Measurements from ENCODE around the gene PDZD2. TPM values are rescaled to one million over a fixed set of nuclear protein-coding genes. Genes with fewer than 3 reads are reported as not detected.

The PDZD2 gene
- total and polyA plus RNA-seq, 9 donors = 21.2 to 58.2 (median 37.8) TPM

DNA sequence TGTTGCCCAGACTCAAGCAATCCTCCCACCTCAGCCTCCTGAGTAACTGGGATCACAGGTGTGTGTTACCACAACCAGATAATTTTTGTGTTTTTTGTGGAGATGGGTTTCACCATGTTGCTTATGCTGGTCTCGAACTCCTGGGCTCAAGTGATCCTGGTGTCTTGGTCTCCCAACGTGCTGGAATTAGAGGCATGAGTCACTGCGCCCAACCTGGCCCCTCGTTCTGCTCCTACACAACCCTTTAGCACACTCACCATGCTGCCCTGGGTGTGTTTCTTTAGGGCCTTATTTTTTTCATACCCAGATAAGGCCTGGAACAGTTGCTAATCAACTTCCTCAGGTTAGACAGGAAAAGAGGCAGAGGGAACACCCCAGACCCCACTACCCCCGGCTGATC lies 2.6 kb downstream of the PDZD2 start:
- no peaks in the 10 kb centered on the region for H3K9me3 ChIP-seq
- no peak for DNase-seq
- H3K36me3 ChIP-seq = no peaks in the 10 kb centered on the region
- intact Hi-C loops (cut with DNase I) = no loop called here
- no peak overlapping the region for H3K4me3 ChIP-seq
- H3K4me1 ChIP-seq (ENCODE audit: insufficient read depth) = peaks cover 3% of the 10 kb centered on the region
- TF ChIP-seq POLR2A (IDR thresholded peaks at IDR 0.05) (no peak), EP300 (IDR thresholded peaks at IDR 0.05) (no peak)
- TF ChIP-seq, protein P1, sequence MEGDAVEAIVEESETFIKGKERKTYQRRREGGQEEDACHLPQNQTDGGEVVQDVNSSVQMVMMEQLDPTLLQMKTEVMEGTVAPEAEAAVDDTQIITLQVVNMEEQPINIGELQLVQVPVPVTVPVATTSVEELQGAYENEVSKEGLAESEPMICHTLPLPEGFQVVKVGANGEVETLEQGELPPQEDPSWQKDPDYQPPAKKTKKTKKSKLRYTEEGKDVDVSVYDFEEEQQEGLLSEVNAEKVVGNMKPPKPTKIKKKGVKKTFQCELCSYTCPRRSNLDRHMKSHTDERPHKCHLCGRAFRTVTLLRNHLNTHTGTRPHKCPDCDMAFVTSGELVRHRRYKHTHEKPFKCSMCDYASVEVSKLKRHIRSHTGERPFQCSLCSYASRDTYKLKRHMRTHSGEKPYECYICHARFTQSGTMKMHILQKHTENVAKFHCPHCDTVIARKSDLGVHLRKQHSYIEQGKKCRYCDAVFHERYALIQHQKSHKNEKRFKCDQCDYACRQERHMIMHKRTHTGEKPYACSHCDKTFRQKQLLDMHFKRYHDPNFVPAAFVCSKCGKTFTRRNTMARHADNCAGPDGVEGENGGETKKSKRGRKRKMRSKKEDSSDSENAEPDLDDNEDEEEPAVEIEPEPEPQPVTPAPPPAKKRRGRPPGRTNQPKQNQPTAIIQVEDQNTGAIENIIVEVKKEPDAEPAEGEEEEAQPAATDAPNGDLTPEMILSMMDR (IDR thresholded peaks at IDR 0.05) = no peak
- no peaks in the 10 kb centered on the region for H3K27me3 ChIP-seq
- WGBS, 3 donors = 85 to 91% (median 86%) methylated on average over 5 of the region's 5 CpGs
- H3K27ac ChIP-seq = no peak overlapping the region

DNA sequence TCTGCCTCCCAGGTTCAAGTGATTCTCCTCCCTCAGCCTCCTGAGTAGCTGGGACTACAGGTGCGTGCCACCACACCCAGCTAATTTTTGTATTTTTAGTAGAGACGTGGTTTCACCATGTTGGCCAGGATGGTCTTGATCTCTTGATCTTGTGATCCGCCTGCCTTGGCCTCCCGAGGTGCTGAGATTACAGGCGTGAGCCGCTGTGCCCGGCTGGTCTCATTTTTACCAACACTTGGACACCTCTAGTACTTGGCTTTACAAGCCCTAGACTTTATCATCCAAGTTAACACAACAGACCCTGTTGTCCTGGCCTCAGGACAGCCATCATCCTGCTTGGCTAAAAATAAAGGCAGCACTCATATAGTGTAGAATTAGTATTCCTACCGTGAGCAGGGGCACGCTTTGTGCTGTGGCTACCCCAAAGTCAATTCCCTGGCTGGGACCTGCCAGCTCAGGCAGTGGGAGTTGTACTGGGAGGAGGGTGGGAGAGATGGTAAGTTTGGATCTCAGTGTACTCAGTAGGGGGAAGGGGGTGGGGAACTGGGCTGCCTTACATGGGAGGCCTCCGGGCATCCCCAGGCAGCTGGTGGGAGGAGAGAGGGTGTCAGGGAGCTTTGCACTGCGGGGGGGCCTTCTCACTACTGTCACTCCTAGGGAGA lies 6.6 kb downstream of the PDZD2 start:
- intact Hi-C loops (cut with DNase I) = no loop called here
- no peak overlapping the region for H3K4me3 ChIP-seq
- TF ChIP-seq EP300 (IDR thresholded peaks at IDR 0.05) = no peak
- TF ChIP-seq, protein P1 (IDR thresholded peaks at IDR 0.05) = no peak
- no peak for TF ChIP-seq POLR2A (IDR thresholded peaks at IDR 0.05)
- no peaks in the 10 kb centered on the region for H3K4me1 ChIP-seq (ENCODE audit: insufficient read depth)
- no peak for DNase-seq
- WGBS, 3 donors = 85% methylated on average over 11 of the region's 11 CpGs
- no peaks in the 10 kb centered on the region for H3K36me3 ChIP-seq
- no peaks in the 10 kb centered on the region for H3K27me3 ChIP-seq
- H3K9me3 ChIP-seq = no peaks in the 10 kb centered on the region
- H3K27ac ChIP-seq = no peak overlapping the region

DNA sequence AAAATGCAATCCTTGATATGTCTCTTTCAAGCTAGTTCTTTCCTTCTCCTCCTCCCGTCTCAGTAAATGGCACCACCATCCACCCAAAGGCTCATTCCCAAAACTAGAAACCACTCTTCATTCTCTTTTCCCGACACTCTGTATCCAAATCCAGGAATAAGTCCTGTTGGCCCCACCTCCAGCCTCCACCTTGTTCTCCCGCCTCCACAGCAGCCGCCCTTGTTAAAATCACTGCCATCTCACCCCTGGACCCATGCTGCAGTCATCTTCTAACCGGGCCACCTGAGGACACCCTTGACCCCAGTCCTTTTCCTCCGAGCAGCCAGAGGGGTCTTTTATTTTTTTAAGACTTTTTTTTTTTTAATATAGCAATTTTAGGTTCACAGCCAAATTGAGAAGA lies 9.4 kb downstream of the PDZD2 start:
- no peaks in the 10 kb centered on the region for H3K36me3 ChIP-seq
- TF ChIP-seq POLR2A (IDR thresholded peaks at IDR 0.05) (no peak), EP300 (IDR thresholded peaks at IDR 0.05) (no peak)
- TF ChIP-seq, protein P1 (IDR thresholded peaks at IDR 0.05) = no peak
- 95 to 97% (median 95%) methylated on average over 6 of the region's 6 CpGs for WGBS, 3 donors
- DNase-seq = no peak
- intact Hi-C loops (cut with DNase I) = no loop called here
- H3K27ac ChIP-seq = no peak overlapping the region
- no peaks in the 10 kb centered on the region for H3K27me3 ChIP-seq
- no peaks in the 10 kb centered on the region for H3K4me1 ChIP-seq (ENCODE audit: insufficient read depth)
- no peak overlapping the region for H3K4me3 ChIP-seq
- no peaks in the 10 kb centered on the region for H3K9me3 ChIP-seq

DNA sequence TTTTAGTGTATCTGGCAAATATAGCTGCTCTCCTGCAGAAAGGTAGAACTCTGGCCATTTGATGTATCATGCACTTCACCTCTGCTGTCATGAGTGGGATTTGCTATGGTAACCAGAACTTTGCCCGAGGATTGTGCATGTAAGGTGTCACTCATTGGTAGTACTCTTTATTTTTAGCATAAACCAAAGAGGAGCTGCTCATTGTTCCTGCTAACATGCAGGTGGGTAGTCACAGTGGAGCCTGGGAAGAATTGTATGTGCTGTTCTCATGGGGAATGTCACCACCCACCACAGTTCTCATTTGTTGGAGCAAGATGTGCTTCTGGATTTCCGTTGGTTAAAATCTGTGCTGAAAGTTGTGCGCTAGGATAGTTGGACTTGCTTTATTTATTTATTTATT lies 12.3 kb downstream of the PDZD2 start:
- DNase-seq = no peak
- H3K4me1 ChIP-seq (ENCODE audit: insufficient read depth) = no peaks in the 10 kb centered on the region
- no peak overlapping the region for H3K27ac ChIP-seq
- H3K9me3 ChIP-seq = no peaks in the 10 kb centered on the region
- intact Hi-C loops (cut with DNase I) = no loop called here
- no peaks in the 10 kb centered on the region for H3K27me3 ChIP-seq
- 94 to 99% (median 96%) methylated on average over 3 of the region's 3 CpGs for WGBS, 3 donors
- no peaks in the 10 kb centered on the region for H3K36me3 ChIP-seq
- no peak overlapping the region for H3K4me3 ChIP-seq
- no peak for TF ChIP-seq EP300 (IDR thresholded peaks at IDR 0.05)
- TF ChIP-seq, protein P1 (IDR thresholded peaks at IDR 0.05) = no peak
- TF ChIP-seq POLR2A (IDR thresholded peaks at IDR 0.05) = no peak
